ENCODE measurements around the gene CDX2. TPM values are rescaled to one million over a fixed set of nuclear protein-coding genes. Genes with fewer than 3 reads are reported as not detected.
A peak's percentile ranks its signal among the peaks of the same experiment; 100 is the strongest.

CDX2 gene
- polyA plus RNA-seq, 1 donor from 2014 or later: not detected

DNA sequence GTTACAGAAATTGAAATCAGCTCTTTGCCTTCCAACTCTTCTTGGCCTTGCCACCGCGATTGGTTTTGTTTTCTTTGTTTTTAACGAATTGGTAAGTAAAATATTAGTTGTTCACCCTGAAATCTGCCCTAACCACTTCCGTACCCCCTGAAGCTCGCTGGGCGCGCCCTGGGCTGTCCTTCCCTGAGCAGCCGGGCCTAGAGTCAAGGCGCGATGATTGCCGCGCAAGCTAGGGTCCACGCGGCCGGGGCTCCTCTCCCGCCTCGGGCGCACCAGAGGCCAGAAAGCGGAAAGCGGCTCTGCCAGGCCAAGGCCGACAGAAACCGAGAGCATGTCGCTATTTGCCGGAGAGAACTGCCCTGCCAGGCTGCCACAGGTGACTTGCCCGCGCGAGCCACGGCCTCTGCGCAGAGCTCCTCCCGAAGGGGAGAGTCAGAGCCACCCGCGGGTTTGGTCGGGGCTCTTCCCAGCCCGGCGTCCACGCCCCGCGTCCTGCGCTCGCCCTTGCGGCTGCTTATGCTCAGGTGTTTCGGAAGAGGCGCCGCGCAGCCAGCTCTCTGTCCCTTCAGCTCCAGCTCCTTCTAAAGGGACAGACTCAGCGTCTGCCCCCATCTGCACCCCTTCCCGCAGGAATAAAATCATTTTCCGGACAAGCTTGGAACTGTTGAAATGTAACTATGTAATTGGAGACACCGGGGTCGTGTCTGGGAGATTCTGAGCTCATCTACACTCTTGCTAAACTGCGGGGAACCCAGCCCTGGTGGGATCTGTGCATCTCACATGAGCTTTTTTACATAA lies 6.6 kb upstream of the CDX2 start:
- H4K20me1 ChIP-seq (ENCODE audit: insufficient read depth): no peaks in the 10 kb centered on the region
- no peak overlapping the region for H2AFZ ChIP-seq (ENCODE audit: low read depth, low read length)
- no peak overlapping the region for H3K27ac ChIP-seq (ENCODE audit: low read length)
- no peaks in the 10 kb centered on the region for H3K9me3 ChIP-seq (ENCODE audit: low read length)
- H3K9me2 ChIP-seq (ENCODE audit: insufficient read depth, low read length): no peaks in the 10 kb centered on the region
- peaks cover 100% of the 10 kb centered on the region for H3K27me3 ChIP-seq (ENCODE audit: insufficient read depth, low read depth, low read length)
- H3K4me2 ChIP-seq (ENCODE audit: low read length): no peak overlapping the region
- H3K9ac ChIP-seq (ENCODE audit: low read length): no peak overlapping the region
- TF ChIP-seq REST (IDR thresholded peaks at IDR 0.05; ENCODE audit: borderline replicate concordance) (no peak), TAF1 (IDR thresholded peaks at IDR 0.05; ENCODE audit: low read depth) (no peak), CTCF (IDR thresholded peaks at IDR 0.05; ENCODE audit: poor library complexity, severe bottlenecking) (no peak), RAD21 (conservative IDR thresholded peaks at IDR 0.05) (no peak), EZH2 (IDR thresholded peaks at IDR 0.05; ENCODE audit: borderline replicate concordance, insufficient read depth, low read length, poor library complexity, severe bottlenecking) (peak; percentile 92), EP300 (conservative IDR thresholded peaks at IDR 0.05; ENCODE audit: poor library complexity, severe bottlenecking) (no peak)
- H3K4me3 ChIP-seq (ENCODE audit: low read length): no peak overlapping the region
- no peaks in the 10 kb centered on the region for H3F3A ChIP-seq (ENCODE audit: insufficient read depth, low read length, poor library complexity, severe bottlenecking)
- no peaks in the 10 kb centered on the region for H3K36me3 ChIP-seq (ENCODE audit: insufficient read depth, low read length)
- H3K79me2 ChIP-seq (replicated peaks; ENCODE audit: insufficient read depth, low read length): no peaks in the 10 kb centered on the region

GRCh38 chr13:27973961-27974662 lies 5.0 kb upstream of the CDX2 start:
- no peak for TF ChIP-seq RAD21 (conservative IDR thresholded peaks at IDR 0.05)
- TF ChIP-seq POLR2AphosphoS5 (IDR thresholded peaks at IDR 0.05): no peak
- no peak for TF ChIP-seq MXI1 (conservative IDR thresholded peaks at IDR 0.05; ENCODE audit: poor library complexity, severe bottlenecking)
- no peak for TF ChIP-seq EP300 (conservative IDR thresholded peaks at IDR 0.05; ENCODE audit: poor library complexity, severe bottlenecking)
- no peak for TF ChIP-seq SMC3 (conservative IDR thresholded peaks at IDR 0.05; ENCODE audit: poor library complexity)
- TF ChIP-seq REST (IDR thresholded peaks at IDR 0.05; ENCODE audit: borderline replicate concordance): no peak
- no peak for TF ChIP-seq EZH2 (IDR thresholded peaks at IDR 0.05; ENCODE audit: borderline replicate concordance, insufficient read depth, low read length, poor library complexity, severe bottlenecking)
- TF ChIP-seq TAF1 (IDR thresholded peaks at IDR 0.05; ENCODE audit: low read depth): no peak
- no peak for TF ChIP-seq CTCF (IDR thresholded peaks at IDR 0.05; ENCODE audit: poor library complexity, severe bottlenecking)
- H3K79me2 ChIP-seq (replicated peaks; ENCODE audit: insufficient read depth, low read length): no peaks in the 10 kb centered on the region
- no peak overlapping the region for H3K4me3 ChIP-seq (ENCODE audit: low read length)
- no peaks in the 10 kb centered on the region for H3K9me2 ChIP-seq (ENCODE audit: insufficient read depth, low read length)
- H3K4me2 ChIP-seq (ENCODE audit: low read length): no peak overlapping the region
- H3K9me3 ChIP-seq (ENCODE audit: low read length): no peaks in the 10 kb centered on the region
- no peaks in the 10 kb centered on the region for H3F3A ChIP-seq (ENCODE audit: insufficient read depth, low read length, poor library complexity, severe bottlenecking)
- no peak overlapping the region for H3K27ac ChIP-seq (ENCODE audit: low read length)
- peaks cover 100% of the 10 kb centered on the region for H3K27me3 ChIP-seq (ENCODE audit: insufficient read depth, low read depth, low read length)
- H3K9ac ChIP-seq (ENCODE audit: low read length): no peak overlapping the region
- no peaks in the 10 kb centered on the region for H3K36me3 ChIP-seq (ENCODE audit: insufficient read depth, low read length)
- H2AFZ ChIP-seq (ENCODE audit: low read depth, low read length): no peak overlapping the region
- H4K20me1 ChIP-seq (ENCODE audit: insufficient read depth): no peaks in the 10 kb centered on the region

Measured in neural cell (in vitro differentiated cells).